Measurements from ENCODE around the gene EPAS1.

EPAS1 gene

DNA sequence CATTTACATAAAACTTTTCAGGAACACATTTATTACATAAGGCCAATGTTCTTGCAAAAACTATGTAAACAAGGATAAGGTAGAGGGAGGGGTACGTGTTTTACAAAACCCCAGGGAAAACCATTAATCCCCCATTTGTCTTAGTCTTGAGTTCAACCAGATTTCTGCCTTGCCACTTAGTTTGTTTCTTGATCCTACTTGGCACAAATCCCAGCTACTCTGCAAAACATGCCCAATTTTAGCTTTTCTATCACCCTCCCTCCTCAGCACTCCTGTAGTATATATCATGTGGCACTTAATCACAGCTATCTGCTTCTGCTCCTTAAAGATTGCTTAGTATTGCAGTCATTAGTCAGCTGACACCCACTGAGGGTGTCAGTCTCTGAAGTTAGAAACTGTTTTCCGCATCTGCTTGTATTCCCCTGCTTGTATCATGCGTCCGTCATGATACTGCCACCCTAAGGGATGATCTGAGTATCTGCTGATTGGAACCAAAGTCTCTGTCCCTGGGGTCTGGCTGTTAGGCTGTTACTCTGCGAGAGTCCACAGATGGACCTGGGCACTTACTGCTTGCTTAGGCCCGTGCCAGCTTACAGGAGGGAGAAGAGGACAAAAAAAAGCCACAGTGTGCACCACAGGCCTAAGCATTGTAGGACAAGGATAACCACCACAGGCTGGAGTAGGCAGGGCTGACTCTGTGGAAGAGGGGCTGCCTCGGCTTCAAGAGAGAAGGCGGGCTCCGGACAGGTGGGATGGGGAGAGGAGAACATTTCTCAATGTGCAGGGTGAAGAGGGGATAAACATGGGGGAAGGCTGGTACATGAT, 82.2 kb downstream of the EPAS1 start:
- DNase-seq (ENCODE audit: low read depth), result no peak
- no peak overlapping the region for H3K4me3 ChIP-seq (ENCODE audit: low read depth, low read length)
- TF ChIP-seq, protein P1, sequence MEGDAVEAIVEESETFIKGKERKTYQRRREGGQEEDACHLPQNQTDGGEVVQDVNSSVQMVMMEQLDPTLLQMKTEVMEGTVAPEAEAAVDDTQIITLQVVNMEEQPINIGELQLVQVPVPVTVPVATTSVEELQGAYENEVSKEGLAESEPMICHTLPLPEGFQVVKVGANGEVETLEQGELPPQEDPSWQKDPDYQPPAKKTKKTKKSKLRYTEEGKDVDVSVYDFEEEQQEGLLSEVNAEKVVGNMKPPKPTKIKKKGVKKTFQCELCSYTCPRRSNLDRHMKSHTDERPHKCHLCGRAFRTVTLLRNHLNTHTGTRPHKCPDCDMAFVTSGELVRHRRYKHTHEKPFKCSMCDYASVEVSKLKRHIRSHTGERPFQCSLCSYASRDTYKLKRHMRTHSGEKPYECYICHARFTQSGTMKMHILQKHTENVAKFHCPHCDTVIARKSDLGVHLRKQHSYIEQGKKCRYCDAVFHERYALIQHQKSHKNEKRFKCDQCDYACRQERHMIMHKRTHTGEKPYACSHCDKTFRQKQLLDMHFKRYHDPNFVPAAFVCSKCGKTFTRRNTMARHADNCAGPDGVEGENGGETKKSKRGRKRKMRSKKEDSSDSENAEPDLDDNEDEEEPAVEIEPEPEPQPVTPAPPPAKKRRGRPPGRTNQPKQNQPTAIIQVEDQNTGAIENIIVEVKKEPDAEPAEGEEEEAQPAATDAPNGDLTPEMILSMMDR (IDR thresholded peaks at IDR 0.05; ENCODE audit: control insufficient read depth, extremely low read depth, insufficient read depth), result no peak

DNA sequence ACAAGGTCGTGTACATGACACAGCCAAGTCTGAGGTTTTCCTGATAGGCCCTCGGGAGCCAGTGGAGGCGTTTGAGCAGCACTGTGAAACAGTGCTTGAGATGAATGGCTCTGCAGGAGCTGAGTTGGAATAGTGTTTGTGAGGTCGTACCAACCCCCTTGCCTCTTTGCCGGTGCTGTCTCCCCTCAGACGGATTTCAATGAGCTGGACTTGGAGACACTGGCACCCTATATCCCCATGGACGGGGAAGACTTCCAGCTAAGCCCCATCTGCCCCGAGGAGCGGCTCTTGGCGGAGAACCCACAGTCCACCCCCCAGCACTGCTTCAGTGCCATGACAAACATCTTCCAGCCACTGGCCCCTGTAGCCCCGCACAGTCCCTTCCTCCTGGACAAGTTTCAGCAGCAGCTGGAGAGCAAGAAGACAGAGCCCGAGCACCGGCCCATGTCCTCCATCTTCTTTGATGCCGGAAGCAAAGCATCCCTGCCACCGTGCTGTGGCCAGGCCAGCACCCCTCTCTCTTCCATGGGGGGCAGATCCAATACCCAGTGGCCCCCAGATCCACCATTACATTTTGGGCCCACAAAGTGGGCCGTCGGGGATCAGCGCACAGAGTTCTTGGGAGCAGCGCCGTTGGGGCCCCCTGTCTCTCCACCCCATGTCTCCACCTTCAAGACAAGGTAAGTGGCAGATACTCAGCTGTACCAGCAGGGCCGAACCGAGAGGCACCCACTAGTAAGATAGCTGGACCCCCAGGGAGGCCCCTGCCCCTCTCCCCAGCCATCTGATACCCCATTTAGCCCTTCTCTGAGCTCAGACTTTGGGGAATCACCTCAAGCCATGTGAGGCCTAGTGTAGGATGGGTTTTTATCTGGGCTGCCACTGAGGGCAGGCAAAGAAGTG, 83.1 kb downstream of the EPAS1 start:
- TF ChIP-seq, protein P1 (IDR thresholded peaks at IDR 0.05; ENCODE audit: control insufficient read depth, extremely low read depth, insufficient read depth), result no peak

DNA sequence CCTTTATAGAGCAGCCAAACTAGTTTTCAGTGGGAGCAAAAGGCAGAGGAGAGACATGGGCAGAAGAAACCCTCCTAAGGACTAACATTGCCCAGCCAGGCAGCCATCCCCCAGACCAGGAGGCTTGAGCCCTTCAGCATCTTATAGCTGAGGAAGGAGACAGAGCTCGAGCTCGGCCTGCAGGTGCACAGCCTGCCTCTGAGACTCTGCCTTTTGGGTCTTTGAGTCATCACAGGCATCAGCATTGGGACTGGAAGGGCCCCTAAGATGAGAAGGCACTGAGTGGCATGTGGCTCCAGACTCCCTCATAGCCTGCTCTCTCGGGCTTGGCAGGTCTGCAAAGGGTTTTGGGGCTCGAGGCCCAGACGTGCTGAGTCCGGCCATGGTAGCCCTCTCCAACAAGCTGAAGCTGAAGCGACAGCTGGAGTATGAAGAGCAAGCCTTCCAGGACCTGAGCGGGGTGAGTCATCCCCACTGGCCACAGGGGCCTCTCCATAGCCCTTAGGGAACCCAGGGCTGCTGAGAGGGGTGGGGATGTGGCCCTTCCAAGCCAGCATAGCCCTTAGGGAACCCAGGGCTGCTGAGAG, 84.1 kb downstream of the EPAS1 start:
- TF ChIP-seq, protein P1 (IDR thresholded peaks at IDR 0.05; ENCODE audit: control insufficient read depth, extremely low read depth, insufficient read depth), result no peak
- no peak for DNase-seq (ENCODE audit: low read depth)
- H3K4me3 ChIP-seq (ENCODE audit: low read depth, low read length), result no peak overlapping the region

More for the DNA sequence above, 83.1 kb downstream of the EPAS1 start:
- DNase-seq (ENCODE audit: low read depth), result no peak
- no peak overlapping the region for H3K4me3 ChIP-seq (ENCODE audit: low read depth, low read length)

DNA sequence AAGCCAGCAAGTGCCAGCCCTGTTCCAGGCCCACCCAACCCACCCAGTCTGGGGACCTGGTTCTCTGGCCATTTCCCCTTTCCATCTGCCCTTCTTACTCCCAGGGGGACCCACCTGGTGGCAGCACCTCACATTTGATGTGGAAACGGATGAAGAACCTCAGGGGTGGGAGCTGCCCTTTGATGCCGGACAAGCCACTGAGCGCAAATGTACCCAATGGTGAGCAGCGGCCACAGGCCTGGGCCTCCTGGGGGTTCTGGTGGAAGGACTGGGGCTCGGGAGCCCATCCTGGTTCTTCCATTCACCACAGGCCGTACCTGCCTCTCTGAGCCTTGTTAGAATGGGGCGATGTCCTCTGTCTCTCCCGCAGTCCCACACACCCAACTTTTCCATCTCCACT, 84.7 kb downstream of the EPAS1 start:
- TF ChIP-seq, protein P1 (IDR thresholded peaks at IDR 0.05; ENCODE audit: control insufficient read depth, extremely low read depth, insufficient read depth), result no peak
- H3K4me3 ChIP-seq (ENCODE audit: low read depth, low read length), result no peak overlapping the region
- DNase-seq (ENCODE audit: low read depth), result no peak

DNA sequence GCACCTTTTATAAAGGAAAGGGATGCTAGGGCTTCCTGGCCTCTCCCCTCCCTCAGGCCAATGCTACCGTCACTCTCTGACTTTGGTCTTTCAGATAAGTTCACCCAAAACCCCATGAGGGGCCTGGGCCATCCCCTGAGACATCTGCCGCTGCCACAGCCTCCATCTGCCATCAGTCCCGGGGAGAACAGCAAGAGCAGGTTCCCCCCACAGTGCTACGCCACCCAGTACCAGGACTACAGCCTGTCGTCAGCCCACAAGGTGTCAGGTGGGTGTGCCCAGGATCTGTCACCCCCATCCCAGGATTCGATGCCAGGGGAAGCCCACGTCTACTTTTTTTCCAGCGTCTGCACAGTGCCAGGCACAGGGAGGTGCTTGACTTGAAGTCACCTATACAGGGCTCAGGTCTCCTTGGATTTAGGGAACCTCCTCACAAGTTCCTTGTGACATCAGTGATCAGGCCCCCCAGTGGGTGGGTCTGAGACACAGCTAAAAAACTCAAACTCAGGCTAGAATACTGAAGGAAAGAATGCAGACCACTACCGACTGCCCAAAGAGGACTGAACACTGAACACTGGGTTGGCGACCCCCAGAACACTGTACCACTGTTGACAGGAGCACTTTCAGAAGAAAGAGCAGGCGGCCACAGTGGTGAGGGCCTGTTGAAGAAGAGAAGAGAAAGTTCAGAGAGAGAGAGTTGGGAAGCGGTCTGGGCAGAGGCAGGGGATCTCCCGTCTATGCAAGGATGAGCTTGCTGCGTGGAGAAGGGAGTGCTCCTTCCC, 85.3 kb downstream of the EPAS1 start:
- DNase-seq (ENCODE audit: low read depth), result no peak
- no peak overlapping the region for H3K4me3 ChIP-seq (ENCODE audit: low read depth, low read length)
- TF ChIP-seq, protein P1 (IDR thresholded peaks at IDR 0.05; ENCODE audit: control insufficient read depth, extremely low read depth, insufficient read depth), result no peak

DNA sequence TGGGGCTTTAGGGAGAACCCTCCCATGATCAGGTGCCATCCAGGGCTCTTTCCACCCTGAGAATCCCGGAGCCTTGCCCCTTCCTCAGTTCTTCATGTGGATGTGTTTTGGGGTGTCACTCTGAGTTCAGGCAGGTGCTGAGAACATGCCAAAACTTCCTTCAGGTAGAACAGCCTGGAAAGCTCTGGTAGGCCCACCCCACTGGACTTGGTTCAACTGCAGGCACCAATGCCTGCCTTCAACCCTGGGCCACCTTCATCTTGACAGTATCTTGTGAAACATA, 85.8 kb downstream of the EPAS1 start:
- TF ChIP-seq, protein P1 (IDR thresholded peaks at IDR 0.05; ENCODE audit: control insufficient read depth, extremely low read depth, insufficient read depth), result no peak
- DNase-seq (ENCODE audit: low read depth), result no peak
- H3K4me3 ChIP-seq (ENCODE audit: low read depth, low read length), result no peak overlapping the region
